MCF 10A (cell line): ENCODE data around the gene MARCHF6. TPM values are rescaled to one million over a fixed set of nuclear protein-coding genes. Genes with fewer than 3 reads are reported as not detected.

Experiments
- BruUV-seq: library from RNA; stranded (reverse); fragments of 400-500 nt; replicated peaks from 2 replicates; lab custom pipeline; 2021; lab: Mats Ljungman, UMichigan
- CTCF ChIA-PET: fragments of 300-600 bp; sonication (Branson Sonifier 250); formaldehyde crosslinking; extraction: SDS; loops from one replicate; lab custom pipeline; 2021; ENCODE audit warnings: antibody characterized with exemption, inconsistent platforms; lab: Yijun Ruan, JAX
- POLR2A ChIA-PET: fragments of 300-600, 350-650 bp; sonication (Branson Sonifier 250); formaldehyde crosslinking; extraction: SDS; loops from one replicate; lab custom pipeline; 2020; ENCODE audit warnings: antibody characterized with exemption, inconsistent platforms; lab: Yijun Ruan, JAX
- DNase-seq: peaks from one replicate; pipeline ENCODE4 v3.0.0-alpha.2; 2018; ENCODE audit not compliant: unreplicated experiment
- H3K27ac Mint-ChIP-seq: one replicate; pipeline ENCODE4 v1.8.0; 2022; ENCODE audit warnings: mild to moderate bottlenecking, low read depth, mixed read lengths; ENCODE audit not compliant: unreplicated experiment
- H3K27me3 Mint-ChIP-seq: one replicate; pipeline ENCODE4 v1.8.0; 2022; ENCODE audit warnings: mixed read lengths; ENCODE audit not compliant: insufficient read depth, unreplicated experiment
- H3K36me3 Mint-ChIP-seq: one replicate; pipeline ENCODE4 v1.8.0; 2022; ENCODE audit warnings: mild to moderate bottlenecking, moderate library complexity, mixed read lengths; ENCODE audit not compliant: insufficient read depth, unreplicated experiment
- H3K4me1 Mint-ChIP-seq: one replicate; pipeline ENCODE4 v1.8.0; 2022; ENCODE audit warnings: mixed read lengths; ENCODE audit not compliant: insufficient read depth, unreplicated experiment
- H3K4me3 Mint-ChIP-seq: one replicate; pipeline ENCODE4 v1.8.0; 2022; ENCODE audit warnings: mild to moderate bottlenecking, moderate library complexity, mixed read lengths; ENCODE audit not compliant: unreplicated experiment
- H3K9me3 Mint-ChIP-seq: one replicate; pipeline ENCODE4 v1.8.0; 2022; ENCODE audit warnings: mixed read lengths; ENCODE audit not compliant: unreplicated experiment
- intact Hi-C: fragments of 100-400 bp; cut with micrococcal nuclease; formaldehyde crosslinking; loops from 2 replicates; pipeline ENCODE4 v1.14.1; 2022
- total RNA-seq: library from RNA; stranded (reverse); gene quantifications from 2 replicates; pipeline ENCODE4 v1.2.3, GENCODE V29; 2022
- TF ChIP-seq, protein P1 (sequence below): fragments of 200-600 bp; IDR thresholded peaks from one replicate; pipeline ENCODE4 v1.8.0; 2022; ENCODE audit warnings: antibody characterized with exemption, mild to moderate bottlenecking; ENCODE audit not compliant: unreplicated experiment

The MARCHF6 gene
- total RNA-seq, 1 experiment from 2014 or later, result 118 TPM

DNA sequence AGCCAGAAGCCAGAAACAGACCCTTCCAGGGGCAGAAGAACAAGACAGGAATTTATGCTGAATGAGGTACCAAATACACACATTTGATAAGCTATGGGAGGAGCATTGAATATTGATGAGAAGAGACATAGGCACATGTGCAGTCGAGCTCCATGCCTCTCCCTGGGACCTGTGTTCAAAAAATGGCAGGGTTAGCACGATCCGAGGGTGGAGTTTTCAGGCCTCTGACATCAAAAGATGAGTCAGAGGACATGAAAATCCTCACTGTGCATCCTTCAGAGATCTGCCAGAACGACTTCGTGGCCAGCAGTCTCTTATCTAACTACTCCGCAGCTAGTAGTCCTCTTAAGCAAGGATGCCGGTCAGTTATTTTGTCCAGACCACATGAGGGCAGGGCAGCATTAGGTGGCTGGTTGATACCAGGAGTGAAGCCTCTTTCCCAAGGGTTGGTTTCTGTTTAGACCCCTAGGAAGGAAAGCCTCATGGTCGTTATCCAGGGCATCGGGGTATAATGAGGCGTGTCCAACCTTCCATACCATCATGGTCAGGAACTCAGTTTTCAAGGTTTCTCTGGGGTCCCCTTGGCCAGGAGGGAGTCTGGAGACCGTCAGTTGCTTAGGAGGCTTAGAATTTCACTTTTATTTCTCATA, 34.2 kb upstream of the MARCHF6 start:
- POLR2A ChIA-PET, result interaction anchor here (0.8 to 1.8 kb wide), 4 partner anchors 9 to 50 kb away, joined by 3 to 9 read pairs (median 4); partner anchors contain the start of gene MARCHF6
- no peaks in the 10 kb centered on the region for H3K36me3 Mint-ChIP-seq
- intact Hi-C loops, result no loop called here
- TF ChIP-seq, protein P1, sequence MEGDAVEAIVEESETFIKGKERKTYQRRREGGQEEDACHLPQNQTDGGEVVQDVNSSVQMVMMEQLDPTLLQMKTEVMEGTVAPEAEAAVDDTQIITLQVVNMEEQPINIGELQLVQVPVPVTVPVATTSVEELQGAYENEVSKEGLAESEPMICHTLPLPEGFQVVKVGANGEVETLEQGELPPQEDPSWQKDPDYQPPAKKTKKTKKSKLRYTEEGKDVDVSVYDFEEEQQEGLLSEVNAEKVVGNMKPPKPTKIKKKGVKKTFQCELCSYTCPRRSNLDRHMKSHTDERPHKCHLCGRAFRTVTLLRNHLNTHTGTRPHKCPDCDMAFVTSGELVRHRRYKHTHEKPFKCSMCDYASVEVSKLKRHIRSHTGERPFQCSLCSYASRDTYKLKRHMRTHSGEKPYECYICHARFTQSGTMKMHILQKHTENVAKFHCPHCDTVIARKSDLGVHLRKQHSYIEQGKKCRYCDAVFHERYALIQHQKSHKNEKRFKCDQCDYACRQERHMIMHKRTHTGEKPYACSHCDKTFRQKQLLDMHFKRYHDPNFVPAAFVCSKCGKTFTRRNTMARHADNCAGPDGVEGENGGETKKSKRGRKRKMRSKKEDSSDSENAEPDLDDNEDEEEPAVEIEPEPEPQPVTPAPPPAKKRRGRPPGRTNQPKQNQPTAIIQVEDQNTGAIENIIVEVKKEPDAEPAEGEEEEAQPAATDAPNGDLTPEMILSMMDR, result no peak
- no peak for DNase-seq
- H3K4me3 Mint-ChIP-seq, result no peak overlapping the region
- no peaks in the 10 kb centered on the region for H3K4me1 Mint-ChIP-seq
- BruUV-seq, result no TSS peak
- CTCF ChIA-PET, result interaction anchor here (0.9 to 1.4 kb wide), 5 partner anchors 9 to 308 kb away, joined by 3 to 4 read pairs (median 3); no protein-coding TSS in a partner anchor
- H3K27me3 Mint-ChIP-seq, result no peaks in the 10 kb centered on the region
- H3K27ac Mint-ChIP-seq, result no peak overlapping the region
- H3K9me3 Mint-ChIP-seq, result no peaks in the 10 kb centered on the region

DNA sequence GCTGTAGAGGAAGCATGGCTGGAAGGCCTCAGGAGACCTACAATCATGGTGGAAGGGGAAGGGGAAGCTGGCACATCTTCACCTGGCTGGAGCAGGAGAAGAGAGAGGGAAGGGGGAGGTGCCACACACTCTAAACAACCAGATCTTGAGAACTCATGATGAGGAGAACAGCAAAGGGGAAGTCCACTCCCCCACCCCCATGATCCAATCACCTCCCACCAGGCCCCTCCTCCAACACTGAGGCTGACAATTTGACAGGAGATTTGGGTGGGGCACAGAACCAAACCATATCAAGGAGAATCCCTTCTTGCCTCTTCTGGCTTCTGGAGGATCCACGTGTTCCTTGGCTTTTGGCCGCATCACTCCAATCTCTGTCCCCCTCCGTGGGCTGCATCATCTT, 32.7 kb upstream of the MARCHF6 start:
- no peak overlapping the region for H3K4me3 Mint-ChIP-seq
- no peaks in the 10 kb centered on the region for H3K36me3 Mint-ChIP-seq
- intact Hi-C loops, result no loop called here
- H3K27me3 Mint-ChIP-seq, result no peaks in the 10 kb centered on the region
- H3K9me3 Mint-ChIP-seq, result no peaks in the 10 kb centered on the region
- TF ChIP-seq, protein P1, result no peak
- BruUV-seq, result no TSS peak
- H3K4me1 Mint-ChIP-seq, result peaks cover 6% of the 10 kb centered on the region
- no peak for DNase-seq
- ChIA-PET POLR2A (interaction anchor here (0.6 kb wide), 1 partner anchor 66 kb away, joined by 3 read pairs; no protein-coding TSS in a partner anchor), CTCF (interaction anchor here (0.7 kb wide), 2 partner anchors 10 to 229 kb away, joined by 3 to 4 read pairs; no protein-coding TSS in a partner anchor)
- H3K27ac Mint-ChIP-seq, result no peak overlapping the region

DNA sequence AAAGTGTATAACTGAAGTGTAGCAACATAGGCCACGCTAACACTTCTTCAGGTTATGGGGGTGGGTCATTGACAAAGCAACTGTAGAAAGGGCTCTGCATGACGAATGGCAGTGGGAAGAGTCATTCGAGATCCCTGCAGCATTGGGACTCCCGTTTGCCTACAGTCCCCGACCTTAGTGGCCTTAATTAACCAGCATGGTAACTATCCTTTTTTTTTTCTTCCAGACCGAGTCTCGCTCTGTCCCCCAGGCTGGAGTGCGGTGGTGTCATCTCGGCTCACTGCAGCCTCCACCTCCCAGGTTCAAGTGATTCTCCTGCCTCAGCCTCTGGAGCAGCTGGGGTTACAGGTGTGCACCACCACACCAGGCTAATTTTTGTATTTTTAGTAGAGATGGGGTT, 31.6 kb upstream of the MARCHF6 start:
- TF ChIP-seq, protein P1, result no peak
- no peak overlapping the region for H3K27ac Mint-ChIP-seq
- H3K4me1 Mint-ChIP-seq, result peaks cover 6% of the 10 kb centered on the region
- no peaks in the 10 kb centered on the region for H3K36me3 Mint-ChIP-seq
- BruUV-seq, result no TSS peak
- no peak overlapping the region for H3K4me3 Mint-ChIP-seq
- ChIA-PET POLR2A (no interaction called here), CTCF (no interaction called here)
- H3K9me3 Mint-ChIP-seq, result no peaks in the 10 kb centered on the region
- no peak for DNase-seq
- intact Hi-C loops, result no loop called here
- no peaks in the 10 kb centered on the region for H3K27me3 Mint-ChIP-seq

DNA sequence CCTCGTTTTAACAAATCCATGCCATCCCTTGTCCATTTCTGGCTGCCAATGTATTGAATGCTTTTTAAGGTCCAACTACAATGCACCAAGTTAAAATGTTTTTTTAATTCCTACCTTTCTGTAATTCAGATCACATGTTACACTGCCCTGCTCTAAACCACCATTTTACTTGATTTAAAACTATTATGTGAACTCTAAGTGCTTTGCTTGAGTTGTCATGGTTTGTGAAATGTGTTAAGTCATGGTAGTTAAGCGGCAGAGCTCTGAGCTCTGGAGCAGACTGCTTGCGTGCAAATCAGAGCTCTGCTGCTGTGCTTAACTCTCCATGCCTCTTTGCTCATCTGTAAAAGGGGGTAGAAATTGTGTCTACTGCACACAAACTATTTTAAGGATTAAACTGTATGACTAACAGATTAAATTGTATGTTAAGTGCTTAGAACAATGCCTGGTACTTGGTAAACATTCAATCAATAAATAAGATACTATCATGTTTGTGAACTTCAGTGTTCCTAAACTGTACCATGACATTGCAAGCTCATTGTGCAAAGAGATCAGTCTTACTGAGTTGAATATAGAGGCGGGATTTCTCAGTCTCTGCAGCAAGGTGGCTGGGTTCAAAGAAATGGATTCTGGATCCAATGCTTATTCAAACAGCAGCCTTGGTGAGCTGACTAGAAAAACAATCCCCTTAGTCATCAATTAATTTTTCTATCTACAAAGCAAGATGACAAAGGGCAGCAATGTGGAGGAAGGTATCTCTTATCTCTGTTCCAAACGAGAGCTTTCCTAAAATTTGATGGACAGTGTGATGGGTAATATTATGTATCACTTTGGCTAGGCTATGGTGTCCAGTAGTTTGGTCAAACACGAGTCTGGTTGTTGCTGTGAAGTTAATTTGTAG, 29.7 kb upstream of the MARCHF6 start:
- peaks cover 12% of the 10 kb centered on the region for H3K4me1 Mint-ChIP-seq
- no peaks in the 10 kb centered on the region for H3K9me3 Mint-ChIP-seq
- TF ChIP-seq, protein P1, result no peak
- H3K4me3 Mint-ChIP-seq, result no peak overlapping the region
- no peaks in the 10 kb centered on the region for H3K36me3 Mint-ChIP-seq
- no peaks in the 10 kb centered on the region for H3K27me3 Mint-ChIP-seq
- intact Hi-C loops, result no loop called here
- no peak for DNase-seq
- no peak overlapping the region for H3K27ac Mint-ChIP-seq
- ChIA-PET CTCF (no interaction called here), POLR2A (interaction anchor here (0.5 to 1.5 kb wide), 3 partner anchors 13 to 74 kb away, joined by 3 to 6 read pairs (median 4); partner anchors contain the start of genes ATPSCKMT, CCT5 and MARCHF6)
- BruUV-seq, result no TSS peak
